Effector memory CD4-positive, alpha-beta T cell (primary cell): ENCODE data around the gene GGT7.

ENCODE experiments used
- DNase-seq, 3 donors: peaks; one replicate each; pipeline ENCODE4 v3.0.0-alpha.2; 2020
- H3K27ac ChIP-seq: 2 replicates; pipeline ENCODE4 v1.7.0; 2013; ENCODE audit warnings: mild to moderate bottlenecking, low read length, moderate library complexity; ENCODE audit not compliant: insufficient read depth, poor library complexity, severe bottlenecking
- H3K27me3 ChIP-seq: replicated peaks from 2 replicates; pipeline ENCODE4 v1.7.0; 2013; ENCODE audit warnings: mild to moderate bottlenecking, low read length; ENCODE audit not compliant: insufficient read depth, control insufficient read depth, poor library complexity, severe bottlenecking
- H3K36me3 ChIP-seq: 2 replicates; pipeline ENCODE4 v1.7.0; 2013; ENCODE audit warnings: mild to moderate bottlenecking, low read length, moderate library complexity; ENCODE audit not compliant: control insufficient read depth, insufficient read depth
- H3K4me1 ChIP-seq: 2 replicates; pipeline ENCODE4 v1.7.0; 2013; ENCODE audit warnings: low read length, mild to moderate bottlenecking; ENCODE audit not compliant: control insufficient read depth, insufficient read depth, poor library complexity, severe bottlenecking
- H3K4me3 ChIP-seq: 2 replicates; pipeline ENCODE4 v1.7.0; 2013; ENCODE audit warnings: low read length, low read depth, mild to moderate bottlenecking; ENCODE audit not compliant: insufficient read depth, poor library complexity, severe bottlenecking
- H3K9me3 ChIP-seq: 2 replicates; pipeline ENCODE4 v1.7.0; 2013; ENCODE audit warnings: mild to moderate bottlenecking, low read length, moderate library complexity; ENCODE audit not compliant: control insufficient read depth

GGT7 gene

GRCh38 chr20:34798328-34798727 is 74.3 kb downstream of the GGT7 start:
- Histone ChIP-seq H3K4me1 (peaks cover 3% of the 10 kb centered on the region), H3K36me3 (no peaks in the 10 kb centered on the region), H3K9me3 (no peaks in the 10 kb centered on the region), H3K27ac (no peak overlapping the region), H3K4me3 (no peak overlapping the region), H3K27me3 (no peaks in the 10 kb centered on the region)
- no peak for DNase-seq

DNA sequence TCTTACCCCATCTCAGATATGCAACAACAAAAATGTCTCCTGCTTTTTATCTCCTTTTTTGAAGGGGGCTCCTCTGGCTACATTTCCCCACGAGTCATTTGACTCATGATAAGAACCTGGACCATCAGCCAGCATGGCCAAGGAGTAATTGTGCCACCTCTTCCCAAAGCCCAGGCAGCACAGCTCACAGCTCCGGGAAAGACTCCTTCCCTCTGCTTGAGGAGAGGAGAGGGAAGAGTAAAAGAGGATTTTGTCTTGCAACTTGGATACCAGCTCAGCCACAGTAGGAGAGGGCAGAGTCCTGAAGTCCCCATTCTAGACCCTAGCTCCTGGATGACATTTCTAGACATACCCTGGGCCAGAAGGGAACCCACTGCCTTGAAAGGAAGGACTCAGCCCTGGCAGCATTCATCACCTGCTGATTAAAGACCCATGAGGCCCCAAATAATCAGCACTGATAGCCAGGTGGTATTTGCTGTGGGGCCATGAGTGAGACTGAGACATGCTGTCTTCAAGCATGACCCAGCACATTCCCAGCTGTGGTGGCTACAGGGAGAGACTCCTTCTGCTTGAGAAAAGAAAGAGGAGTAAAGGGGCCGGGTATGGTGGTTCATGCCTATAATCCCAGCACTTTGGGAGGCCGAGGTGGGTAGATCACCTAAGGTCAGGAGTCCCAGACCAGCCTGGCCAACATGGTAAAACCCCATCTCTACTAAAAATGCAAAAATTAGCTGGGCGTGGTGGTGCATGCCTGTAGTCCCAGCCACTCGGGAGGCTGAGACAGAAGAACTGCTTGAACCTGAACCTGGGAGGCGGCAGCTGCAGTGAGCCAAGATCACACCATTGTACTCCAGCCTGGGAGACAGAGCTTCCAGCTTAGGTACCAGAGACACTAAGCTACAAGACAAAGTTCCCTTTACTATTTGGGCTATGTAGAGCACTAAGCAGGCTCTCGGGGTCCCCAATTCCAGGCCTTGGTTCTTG is 75.4 kb downstream of the GGT7 start:
- no peak overlapping the region for H3K27ac ChIP-seq
- no peaks in the 10 kb centered on the region for H3K27me3 ChIP-seq
- H3K9me3 ChIP-seq, result no peaks in the 10 kb centered on the region
- no peak for DNase-seq
- H3K4me3 ChIP-seq, result no peak overlapping the region
- H3K36me3 ChIP-seq, result no peaks in the 10 kb centered on the region
- H3K4me1 ChIP-seq, result peaks cover 3% of the 10 kb centered on the region
